DND-41 (cell line): ENCODE measurements around the gene DYNC1LI2.

ENCODE experiments used
- ATAC-seq: fragments of 200-7000 bp; cut with Tn5 transposase; 3 replicates; pipeline ENCODE4 v1.9.1; 2021; ENCODE audit warnings: low read depth; ENCODE audit not compliant: insufficient read depth
- DNase-seq: peaks from one replicate; pipeline ENCODE4 v3.0.0-alpha.2; 2020
- H2AFZ ChIP-seq: 2 replicates; pipeline ENCODE4 v1.6.0; 2012; ENCODE audit warnings: low read depth, low read length
- H3K27ac ChIP-seq: 2 replicates; pipeline ENCODE4 v1.5.1; 2012; ENCODE audit warnings: low read length, inconsistent platforms
- H3K27me3 ChIP-seq: fragments of 200-600 bp; sonication (generic); 2 replicates; pipeline ENCODE4 v1.6.0; 2012; ENCODE audit warnings: low read length, mild to moderate bottlenecking, inconsistent platforms; ENCODE audit not compliant: insufficient read depth, poor library complexity
- H3K36me3 ChIP-seq: 2 replicates; pipeline ENCODE4 v1.5.1; 2012; ENCODE audit warnings: low read length, inconsistent platforms; ENCODE audit not compliant: insufficient read depth
- H3K4me1 ChIP-seq: 2 replicates; pipeline ENCODE4 v1.5.1; 2012; ENCODE audit warnings: mild to moderate bottlenecking, low read length; ENCODE audit not compliant: insufficient read depth
- H3K4me2 ChIP-seq: 2 replicates; pipeline ENCODE4 v1.6.0; 2012; ENCODE audit warnings: mild to moderate bottlenecking, moderate library complexity, low read length, inconsistent platforms; ENCODE audit not compliant: insufficient read depth
- H3K4me3 ChIP-seq, 2 experiments: fragments of 200-600 bp in 1 of 2; shearing (Covaris generic) in 1 of 2; 2 replicates each; pipeline ENCODE4 v1.5.1; 2012 to 2016; ENCODE audit warnings: inconsistent platforms in 2 of 2, low read length in 2 of 2, mild to moderate bottlenecking in 2 of 2, low read depth in 1 of 2, moderate library complexity in 1 of 2
- H3K79me2 ChIP-seq: 2 replicates; pipeline ENCODE4 v1.6.0; 2012; ENCODE audit warnings: low read length, inconsistent platforms; ENCODE audit not compliant: insufficient read depth
- H3K9ac ChIP-seq: 2 replicates; pipeline ENCODE4 v1.6.0; 2012; ENCODE audit warnings: low read depth, mild to moderate bottlenecking, inconsistent platforms, low read length, moderate library complexity
- H3K9me3 ChIP-seq: 2 replicates; pipeline ENCODE4 v1.5.1; 2012; ENCODE audit warnings: low read length, moderate library complexity, mild to moderate bottlenecking, inconsistent platforms; ENCODE audit not compliant: insufficient read depth, severe bottlenecking
- H4K20me1 ChIP-seq: 2 replicates; pipeline ENCODE4 v1.6.0; 2012; ENCODE audit warnings: low read length; ENCODE audit not compliant: insufficient read depth
- CTCF ChIP-seq: IDR thresholded peaks from 2 replicates; pipeline ENCODE4 v1.5.1; 2012; ENCODE audit warnings: borderline replicate concordance, low read length, moderate library complexity, mild to moderate bottlenecking; ENCODE audit not compliant: poor library complexity, severe bottlenecking; ENCODE audit errors: extremely low read depth
- EZH2 ChIP-seq: IDR thresholded peaks from 3 replicates; pipeline ENCODE4 v1.6.1; 2012; ENCODE audit warnings: borderline replicate concordance, low read depth, mild to moderate bottlenecking, moderate library complexity, low read length, inconsistent platforms; ENCODE audit not compliant: severe bottlenecking

DYNC1LI2 gene

GRCh38 chr16:66696669-66697630, 54.5 kb downstream of the DYNC1LI2 start, which contains the start of gene CMTM4:
CMTM4 (minus strand) TSS chr16:66696743; CDS start chr16:66696525, 218 bp downstream.
- H3K27me3 ChIP-seq, result peaks cover 4% of the 10 kb centered on the region
- peak within 1 kb of the TSS; percentile 90 for H3K4me2 ChIP-seq
- peak; percentile 89 for ATAC-seq
- peak within 1 kb of the TSS in 1 of 2 experiments; percentile 59; a peak in 3 of 4 replicates for H3K4me3 ChIP-seq
- TF ChIP-seq EZH2 (no peak), CTCF (peak; percentile 35)
- no peaks in the 10 kb centered on the region for H3K79me2 ChIP-seq
- H4K20me1 ChIP-seq, result peaks cover 8% of the 10 kb centered on the region; the same call in 1 of the 2 replicates
- H2AFZ ChIP-seq, result peak within 1 kb of the TSS; percentile 71
- no peaks in the 10 kb centered on the region for H3K9me3 ChIP-seq
- H3K4me1 ChIP-seq, result peaks cover 22% of the 10 kb centered on the region
- peak within 1 kb of the TSS; percentile 59 for H3K9ac ChIP-seq
- peak; percentile 74 for DNase-seq
- H3K36me3 ChIP-seq, result no peaks in the 10 kb centered on the region
- H3K27ac ChIP-seq, result no peak within 1 kb of the TSS; the same call in 1 of the 2 replicates

- no peaks in the 10 kb centered on the region for H3K36me3 ChIP-seq
- peaks cover 8% of the 10 kb centered on the region; the same call in 1 of the 2 replicates for H4K20me1 ChIP-seq
- H3K4me3 ChIP-seq, result peak overlapping the region in 1 of 2 experiments; percentile 59; a peak in 2 of 4 replicates
- no peak overlapping the region; the same call in 1 of the 2 replicates for H3K27ac ChIP-seq
- H3K4me1 ChIP-seq, result peaks cover 22% of the 10 kb centered on the region
- H3K27me3 ChIP-seq, result peaks cover 4% of the 10 kb centered on the region
- H3K9me3 ChIP-seq, result no peaks in the 10 kb centered on the region
- H3K79me2 ChIP-seq, result no peaks in the 10 kb centered on the region
- peak overlapping the region; percentile 71 for H2AFZ ChIP-seq
- ATAC-seq (peak; percentile 50; the same call in 2 of the 3 replicates), DNase-seq (no peak)
- H3K9ac ChIP-seq, result peak overlapping the region; percentile 59
- H3K4me2 ChIP-seq, result peak overlapping the region; percentile 90
- peak; percentile 36 for TF ChIP-seq EZH2
- TF ChIP-seq CTCF, result no peak
Observed at GRCh38 chr16:66695935-66696668, 55.3 kb downstream of the DYNC1LI2 start.

DNA sequence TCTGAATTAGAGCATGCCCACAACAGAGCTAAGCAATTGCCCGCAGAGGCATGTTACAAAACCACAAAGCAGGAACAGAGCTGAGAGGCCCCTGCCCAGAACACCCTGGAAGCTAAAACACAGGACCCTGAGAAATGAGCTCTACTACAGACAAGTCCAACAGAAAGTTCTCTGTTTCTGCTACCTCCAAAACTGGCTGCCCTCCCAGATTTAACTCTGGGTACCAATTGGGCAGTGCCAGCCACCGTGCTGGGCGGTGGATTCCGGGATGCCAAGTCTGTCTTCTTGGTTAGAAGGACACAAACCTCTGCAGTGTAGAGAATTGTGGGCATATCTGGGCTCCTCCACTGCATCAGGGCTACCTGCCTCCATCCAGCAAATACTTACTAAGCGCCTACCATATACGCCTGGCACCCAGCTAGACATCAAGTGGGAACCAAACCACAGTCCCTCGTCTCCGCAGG, 55.9 kb downstream of the DYNC1LI2 start:
- Histone ChIP-seq H3K4me3 (peak overlapping the region in 1 of 2 experiments; percentile 59; a peak in 2 of 4 replicates), H4K20me1 (peaks cover 8% of the 10 kb centered on the region; the same call in 1 of the 2 replicates), H2AFZ (no peak overlapping the region), H3K4me1 (peaks cover 22% of the 10 kb centered on the region), H3K27me3 (peaks cover 4% of the 10 kb centered on the region), H3K79me2 (no peaks in the 10 kb centered on the region), H3K27ac (no peak overlapping the region; the same call in 1 of the 2 replicates), H3K9ac (peak overlapping the region; percentile 59; the same call in 1 of the 2 replicates), H3K9me3 (no peaks in the 10 kb centered on the region), H3K36me3 (no peaks in the 10 kb centered on the region), H3K4me2 (peak overlapping the region; percentile 90)
- peak; percentile 45 for ATAC-seq
- peak; percentile 33 for DNase-seq
- no peak for TF ChIP-seq EZH2
- TF ChIP-seq CTCF, result no peak
